HPDE6-E6E7 (cell line): ENCODE measurements around the gene EFCC1.

ENCODE experiments used
- DNase-seq: peaks from one replicate; pipeline ENCODE4 v3.0.0; 2011; ENCODE audit warnings: missing footprints; ENCODE audit errors: extremely low spot score

Gene EFCC1

GRCh38 chr3:129014793-129015345 lies 13.8 kb downstream of the EFCC1 start:
- no peak for DNase-seq

GRCh38 chr3:129015388-129016105 lies 14.4 kb downstream of the EFCC1 start:
- no peak for DNase-seq

GRCh38 chr3:129016356-129016719 lies 15.2 kb downstream of the EFCC1 start:
- DNase-seq, result peak; percentile 51

GRCh38 chr3:129016720-129017483 lies 15.8 kb downstream of the EFCC1 start:
- DNase-seq, result no peak

GRCh38 chr3:129017484-129017899 lies 16.4 kb downstream of the EFCC1 start:
- no peak for DNase-seq

- no peak for DNase-seq
Measured at GRCh38 chr3:129018271-129018670, 17.2 kb downstream of the EFCC1 start.

- no peak for DNase-seq
Measured at GRCh38 chr3:129018751-129019150, 17.6 kb downstream of the EFCC1 start.

- DNase-seq, result no peak
Measured at GRCh38 chr3:129019266-129019665, 18.2 kb downstream of the EFCC1 start.

- no peak for DNase-seq
Measured at GRCh38 chr3:129020691-129021090, 19.6 kb downstream of the EFCC1 start.

GRCh38 chr3:129021140-129021551 lies 20.0 kb downstream of the EFCC1 start:
- no peak for DNase-seq

- DNase-seq, result no peak
Measured at GRCh38 chr3:129022114-129023007, 21.3 kb downstream of the EFCC1 start.

- no peak for DNase-seq
Measured at GRCh38 chr3:129023008-129023358, 21.9 kb downstream of the EFCC1 start.

GRCh38 chr3:129023909-129024308 lies 22.8 kb downstream of the EFCC1 start:
- DNase-seq, result peak; percentile 49

GRCh38 chr3:129025108-129025507 lies 24.0 kb downstream of the EFCC1 start:
- DNase-seq, result no peak

- no peak for DNase-seq
Measured at GRCh38 chr3:129025691-129026435, 24.8 kb downstream of the EFCC1 start.

GRCh38 chr3:129026728-129027543 lies 25.8 kb downstream of the EFCC1 start:
- peak; percentile 96 for DNase-seq

- no peak for DNase-seq
Measured at GRCh38 chr3:129027544-129027880, 26.4 kb downstream of the EFCC1 start.

GRCh38 chr3:129028866-129029265 lies 27.8 kb downstream of the EFCC1 start:
- DNase-seq, result no peak

- no peak for DNase-seq
Measured at GRCh38 chr3:129030611-129031010, 29.5 kb downstream of the EFCC1 start.

- DNase-seq, result no peak
Measured at GRCh38 chr3:129031476-129032215, 30.5 kb downstream of the EFCC1 start.
